Endodermal cell (in vitro differentiated cells): ENCODE data around the gene SLC39A1. TPM values are rescaled to one million over a fixed set of nuclear protein-coding genes. Genes with fewer than 3 reads are reported as not detected.

Experiments used
- DNase-seq: peaks from one replicate; pipeline ENCODE4 v3.0.0-alpha.2; 2017
- H3K27ac ChIP-seq: 2 replicates; pipeline ENCODE4 v1.5.1; 2013; ENCODE audit warnings: mild to moderate bottlenecking, low read depth, low read length, moderate library complexity
- H3K27me3 ChIP-seq: 2 replicates; pipeline ENCODE4 v1.6.1; 2013; ENCODE audit warnings: mild to moderate bottlenecking, low read length, moderate library complexity; ENCODE audit not compliant: insufficient read depth, control insufficient read depth, poor library complexity, severe bottlenecking
- H3K36me3 ChIP-seq: 2 replicates; pipeline ENCODE4 v1.7.0; 2013; ENCODE audit warnings: mild to moderate bottlenecking, low read length, moderate library complexity; ENCODE audit not compliant: control insufficient read depth, insufficient read depth
- H3K4me1 ChIP-seq: one replicate; pipeline ENCODE4 v1.7.0; 2013; ENCODE audit warnings: low read length; ENCODE audit not compliant: control insufficient read depth, insufficient read depth
- H3K4me3 ChIP-seq: 2 replicates; pipeline ENCODE4 v1.5.1; 2013; ENCODE audit warnings: mild to moderate bottlenecking, low read length, moderate library complexity
- H3K9ac ChIP-seq: 2 replicates; pipeline ENCODE4 v1.6.1; 2013; ENCODE audit warnings: mild to moderate bottlenecking, low read length, moderate library complexity; ENCODE audit not compliant: poor library complexity, severe bottlenecking; ENCODE audit errors: extremely low read depth
- H3K9me3 ChIP-seq: 2 replicates; pipeline ENCODE4 v1.6.1; 2013; ENCODE audit warnings: mild to moderate bottlenecking, low read length, moderate library complexity; ENCODE audit not compliant: control insufficient read depth
- H3K27ac Mint-ChIP-seq: 2 replicates; pipeline ENCODE4 v1.8.0; 2020; ENCODE audit warnings: mixed read lengths
- H3K27me3 Mint-ChIP-seq: 2 replicates; pipeline ENCODE4 v1.8.0; 2021; ENCODE audit warnings: mild to moderate bottlenecking, mixed read lengths; ENCODE audit not compliant: insufficient read depth
- H3K36me3 Mint-ChIP-seq: 2 replicates; pipeline ENCODE4 v1.8.0; 2020; ENCODE audit warnings: low read depth, mixed read lengths
- H3K4me1 Mint-ChIP-seq: 2 replicates; pipeline ENCODE4 v1.8.0; 2020; ENCODE audit warnings: mixed read lengths
- H3K4me3 Mint-ChIP-seq: 2 replicates; pipeline ENCODE4 v1.8.0; 2020; ENCODE audit warnings: mild to moderate bottlenecking, moderate library complexity, mixed read lengths
- H3K9me3 Mint-ChIP-seq: 2 replicates; pipeline ENCODE4 v1.8.0; 2020; ENCODE audit warnings: mild to moderate bottlenecking, mixed read lengths
- WGBS, 2 experiments: methylation state at CpG; one replicate each; pipeline versions ENCODE4 v1.1.5 to v1.1.7; 2013; ENCODE audit warnings: missing lambda C conversion rate in 2 of 2, mixed read lengths in 1 of 2; ENCODE audit not compliant: insufficient coverage in 1 of 2, insufficient read length in 1 of 2; 5-methylcytosine and 5-hydroxymethylcytosine counted together
- total RNA-seq, 2 donors: library from RNA; stranded (reverse); fragmentation: NEBNext Ultra II Directional in 1 of 2; extraction: Animal tissue kit (Norgen Biotek cat#: 25700) in 1 of 2; gene quantifications; 2 replicates in 1 of 2; 3 replicates in 1 of 2; pipeline ENCODE4 v1.2.1, GENCODE V29; 2021
- TF ChIP-seq, protein P1 (sequence below): fragments of 200-600 bp; sonication (generic); conservative IDR thresholded peaks from 2 replicates; pipeline ENCODE4 v1.5.0; 2021; ENCODE audit warnings: antibody characterized with exemption, mild to moderate bottlenecking

Gene SLC39A1
- total RNA-seq, 2 donors from 2014 or later: 129 to 154 TPM

DNA sequence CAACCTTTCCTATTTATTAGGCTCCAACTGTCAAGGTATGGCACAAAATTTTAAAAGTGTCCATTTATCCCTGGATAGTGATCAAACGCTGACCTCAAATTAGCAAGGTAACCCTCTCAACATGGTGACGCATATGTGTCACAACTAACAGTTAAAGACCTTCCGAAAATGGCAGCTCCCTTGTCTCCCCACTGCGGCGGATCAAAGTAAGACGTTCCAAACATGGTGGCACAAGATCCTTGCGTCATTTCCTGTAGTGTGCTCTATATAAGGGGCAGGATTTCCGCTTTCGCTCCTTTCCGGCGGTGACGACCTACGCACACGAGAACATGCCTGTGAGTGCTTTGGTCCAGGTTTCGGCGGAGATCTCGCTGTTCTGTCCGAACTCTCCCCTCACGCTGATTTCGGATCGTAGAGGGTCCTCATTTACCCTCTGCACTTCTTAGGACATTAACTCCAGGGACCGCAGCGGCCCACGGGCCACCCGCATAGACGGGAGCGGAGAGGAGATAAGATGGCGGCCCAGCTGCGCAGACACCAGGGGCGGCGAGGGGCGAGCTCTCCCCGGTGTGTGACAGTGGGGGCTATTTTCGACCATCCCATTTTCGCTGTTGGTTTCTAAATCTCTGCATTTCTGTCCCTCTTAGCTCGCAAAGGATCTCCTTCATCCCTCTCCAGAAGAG is 27.3 kb upstream of the SLC39A1 start, which contains the start of gene RPS27:
RPS27 (plus strand) TSS at position 295 of the 683 bp plus-strand sequence; CDS start at position 330, 35 bp downstream.
- Histone ChIP-seq H3K9me3 (no peaks in the 10 kb centered on the region), H3K36me3 (peaks cover 44% of the 10 kb centered on the region), H3K4me3 (peak within 1 kb of the TSS; percentile 99), H3K9ac (peak within 1 kb of the TSS; percentile 94), H3K4me1 (no peaks in the 10 kb centered on the region), H3K27me3 (no peaks in the 10 kb centered on the region), H3K27ac (peak within 1 kb of the TSS; percentile 70)
- WGBS, 2 experiments: 0 to 1% methylated on average over 23 to 36 of the region's 36 CpGs
- peak within 1 kb of the TSS; percentile 95 for H3K4me3 Mint-ChIP-seq
- TF ChIP-seq, protein P1, sequence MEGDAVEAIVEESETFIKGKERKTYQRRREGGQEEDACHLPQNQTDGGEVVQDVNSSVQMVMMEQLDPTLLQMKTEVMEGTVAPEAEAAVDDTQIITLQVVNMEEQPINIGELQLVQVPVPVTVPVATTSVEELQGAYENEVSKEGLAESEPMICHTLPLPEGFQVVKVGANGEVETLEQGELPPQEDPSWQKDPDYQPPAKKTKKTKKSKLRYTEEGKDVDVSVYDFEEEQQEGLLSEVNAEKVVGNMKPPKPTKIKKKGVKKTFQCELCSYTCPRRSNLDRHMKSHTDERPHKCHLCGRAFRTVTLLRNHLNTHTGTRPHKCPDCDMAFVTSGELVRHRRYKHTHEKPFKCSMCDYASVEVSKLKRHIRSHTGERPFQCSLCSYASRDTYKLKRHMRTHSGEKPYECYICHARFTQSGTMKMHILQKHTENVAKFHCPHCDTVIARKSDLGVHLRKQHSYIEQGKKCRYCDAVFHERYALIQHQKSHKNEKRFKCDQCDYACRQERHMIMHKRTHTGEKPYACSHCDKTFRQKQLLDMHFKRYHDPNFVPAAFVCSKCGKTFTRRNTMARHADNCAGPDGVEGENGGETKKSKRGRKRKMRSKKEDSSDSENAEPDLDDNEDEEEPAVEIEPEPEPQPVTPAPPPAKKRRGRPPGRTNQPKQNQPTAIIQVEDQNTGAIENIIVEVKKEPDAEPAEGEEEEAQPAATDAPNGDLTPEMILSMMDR: no peak
- H3K27ac Mint-ChIP-seq: peak within 1 kb of the TSS; percentile 99
- H3K36me3 Mint-ChIP-seq: peaks cover 40% of the 10 kb centered on the region
- peaks cover 1% of the 10 kb centered on the region for H3K9me3 Mint-ChIP-seq
- peak; percentile 96 for DNase-seq
- H3K4me1 Mint-ChIP-seq: peaks cover 15% of the 10 kb centered on the region
- no peaks in the 10 kb centered on the region for H3K27me3 Mint-ChIP-seq

DNA sequence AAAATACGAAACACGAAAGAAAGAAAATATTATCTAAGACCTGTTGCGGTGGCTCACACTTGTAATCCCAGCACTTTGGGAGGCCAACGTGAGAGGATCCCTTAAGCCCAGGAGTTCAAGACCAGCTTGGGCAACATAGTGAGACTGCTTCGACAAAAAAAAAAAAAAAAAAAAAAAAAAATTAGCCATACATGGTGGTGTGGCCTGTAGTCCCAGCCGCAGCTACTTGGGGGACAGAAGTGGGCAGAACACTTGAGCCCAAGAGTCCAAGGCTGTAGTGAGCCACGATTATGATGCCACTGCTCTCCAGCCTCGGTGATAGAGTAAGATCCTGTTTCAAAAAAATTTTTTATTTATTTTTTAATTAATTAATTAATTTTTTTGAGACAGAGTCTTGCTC is 24.3 kb upstream of the SLC39A1 start:
- peaks cover 20% of the 10 kb centered on the region for H3K4me1 Mint-ChIP-seq
- peaks cover 26% of the 10 kb centered on the region for H3K36me3 Mint-ChIP-seq
- Histone ChIP-seq H3K9ac (no peak overlapping the region), H3K4me3 (no peak overlapping the region), H3K4me1 (no peaks in the 10 kb centered on the region), H3K27me3 (no peaks in the 10 kb centered on the region), H3K36me3 (peaks cover 27% of the 10 kb centered on the region), H3K27ac (no peak overlapping the region), H3K9me3 (no peaks in the 10 kb centered on the region)
- H3K27ac Mint-ChIP-seq: no peak overlapping the region
- TF ChIP-seq, protein P1: no peak
- DNase-seq: no peak
- no peaks in the 10 kb centered on the region for H3K27me3 Mint-ChIP-seq
- H3K4me3 Mint-ChIP-seq: no peak overlapping the region
- H3K9me3 Mint-ChIP-seq: no peaks in the 10 kb centered on the region
- 91 to 98% methylated on average over 6 to 7 of the region's 8 CpGs for WGBS, 2 experiments

DNA sequence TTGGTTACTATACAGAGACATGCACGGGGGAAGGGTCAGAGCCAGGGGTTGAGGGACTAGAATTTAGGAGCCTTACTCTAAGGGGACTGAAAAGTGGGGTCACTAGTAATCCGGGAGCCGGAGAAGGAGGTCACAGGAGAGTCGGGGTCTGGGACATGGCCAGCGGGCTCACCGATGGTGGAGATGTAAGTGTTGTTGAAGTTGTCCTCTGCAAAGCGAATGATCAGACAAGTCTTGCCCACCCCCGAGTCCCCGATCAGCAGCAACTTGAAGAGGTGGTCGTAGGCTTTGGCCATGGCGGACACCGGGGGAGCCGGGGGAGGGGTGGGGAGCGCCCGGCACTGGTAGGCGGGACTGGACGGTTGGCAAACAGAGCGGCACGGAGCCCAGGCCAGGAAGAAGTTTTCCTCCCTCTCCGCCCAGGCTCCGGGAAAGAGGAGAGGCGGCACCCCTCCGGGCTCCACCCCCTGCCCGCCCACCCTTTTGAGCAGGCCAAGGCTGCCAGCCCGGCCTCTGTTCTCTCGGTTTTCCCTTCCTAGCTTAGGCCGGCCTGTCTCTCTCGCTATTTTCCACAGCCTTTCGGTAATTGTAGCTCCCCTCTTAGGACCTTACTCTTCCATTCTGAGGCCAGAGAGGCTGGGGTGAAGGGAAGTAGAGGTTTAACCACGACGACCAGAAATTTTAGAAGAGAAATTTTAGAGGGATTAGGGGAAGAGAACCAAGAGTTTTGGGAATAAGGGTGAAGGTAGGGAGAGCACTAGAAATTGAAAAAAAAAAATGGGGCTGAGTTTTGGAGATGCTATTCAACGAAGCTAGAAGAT is 22.8 kb upstream of the SLC39A1 start, which contains the start of gene RAB13:
RAB13 (minus strand) TSS at position 399 of the 821 bp plus-strand sequence; CDS start at position 296, 103 bp downstream.
- no peaks in the 10 kb centered on the region for H3K27me3 Mint-ChIP-seq

More for the DNA sequence above, 22.8 kb upstream of the SLC39A1 start, which contains the start of gene RAB13:
- Histone ChIP-seq H3K4me3 (peak within 1 kb of the TSS; percentile 89), H3K9ac (peak within 1 kb of the TSS; percentile 56), H3K9me3 (no peaks in the 10 kb centered on the region), H3K27me3 (no peaks in the 10 kb centered on the region), H3K36me3 (peaks cover 16% of the 10 kb centered on the region), H3K27ac (peak within 1 kb of the TSS; percentile 78), H3K4me1 (no peaks in the 10 kb centered on the region)
- Mint-ChIP-seq H3K4me1 (peaks cover 10% of the 10 kb centered on the region), H3K9me3 (no peaks in the 10 kb centered on the region), H3K27ac (peak within 1 kb of the TSS; percentile 95), H3K36me3 (peaks cover 22% of the 10 kb centered on the region), H3K4me3 (peak within 1 kb of the TSS; percentile 94)
- DNase-seq: peak; percentile 96
- TF ChIP-seq, protein P1: no peak
- 0% methylated on average over 5 to 31 of the region's 32 CpGs for WGBS, 2 experiments
